Immature natural killer cell (primary cell): ENCODE measurements around the gene EXOC6B. TPM values are rescaled to one million over a fixed set of nuclear protein-coding genes. Genes with fewer than 3 reads are reported as not detected.

Experiments
- DNase-seq, 3 donors: peaks; one replicate each; pipeline ENCODE4 v3.0.0; 2022; ENCODE audit warnings: mixed read lengths in 1 of 3
- H3K27ac Mint-ChIP-seq, 6 donors: one replicate each; pipeline ENCODE4 v1.8.0; 2020; ENCODE audit warnings: mixed read lengths in 6 of 6, mild to moderate bottlenecking in 5 of 6, inconsistent platforms in 4 of 6, moderate library complexity in 3 of 6
- H3K27me3 Mint-ChIP-seq, 3 donors: one replicate each; pipeline ENCODE4 v1.8.0; 2020 to 2021; ENCODE audit warnings: low read depth in 3 of 3, mild to moderate bottlenecking in 3 of 3, mixed read lengths in 3 of 3, moderate library complexity in 3 of 3, inconsistent platforms in 1 of 3
- H3K36me3 Mint-ChIP-seq, 3 donors: one replicate each; pipeline ENCODE4 v1.8.0; 2020; ENCODE audit warnings: mixed read lengths in 3 of 3, inconsistent platforms in 2 of 3, mild to moderate bottlenecking in 2 of 3
- H3K4me1 Mint-ChIP-seq, 2 donors: one replicate each; pipeline ENCODE4 v1.8.0; 2020; ENCODE audit warnings: inconsistent platforms in 2 of 2, mild to moderate bottlenecking in 2 of 2, mixed read lengths in 2 of 2, moderate library complexity in 1 of 2
- H3K4me3 Mint-ChIP-seq, 5 donors: one replicate each; pipeline ENCODE4 v1.8.0; 2020; ENCODE audit warnings: mild to moderate bottlenecking in 5 of 5, mixed read lengths in 5 of 5, inconsistent platforms in 3 of 5, moderate library complexity in 3 of 5
- H3K9me3 Mint-ChIP-seq, 6 donors: one replicate each; pipeline ENCODE4 v1.8.0; 2020; ENCODE audit warnings: mild to moderate bottlenecking in 6 of 6, mixed read lengths in 6 of 6, inconsistent platforms in 4 of 6, moderate library complexity in 3 of 6
- polyA plus RNA-seq, 3 donors: library from polyadenylated mRNA; unstranded; fragments of 300-500 nt; fragmentation: Illumina TruSeq; gene quantifications; one replicate each; pipeline ENCODE4 v1.2.3, GENCODE V29; 2021

The EXOC6B gene
- polyA plus RNA-seq, 3 donors from 2014 or later, result 2.0 to 2.7 (median 2.5) TPM

DNA sequence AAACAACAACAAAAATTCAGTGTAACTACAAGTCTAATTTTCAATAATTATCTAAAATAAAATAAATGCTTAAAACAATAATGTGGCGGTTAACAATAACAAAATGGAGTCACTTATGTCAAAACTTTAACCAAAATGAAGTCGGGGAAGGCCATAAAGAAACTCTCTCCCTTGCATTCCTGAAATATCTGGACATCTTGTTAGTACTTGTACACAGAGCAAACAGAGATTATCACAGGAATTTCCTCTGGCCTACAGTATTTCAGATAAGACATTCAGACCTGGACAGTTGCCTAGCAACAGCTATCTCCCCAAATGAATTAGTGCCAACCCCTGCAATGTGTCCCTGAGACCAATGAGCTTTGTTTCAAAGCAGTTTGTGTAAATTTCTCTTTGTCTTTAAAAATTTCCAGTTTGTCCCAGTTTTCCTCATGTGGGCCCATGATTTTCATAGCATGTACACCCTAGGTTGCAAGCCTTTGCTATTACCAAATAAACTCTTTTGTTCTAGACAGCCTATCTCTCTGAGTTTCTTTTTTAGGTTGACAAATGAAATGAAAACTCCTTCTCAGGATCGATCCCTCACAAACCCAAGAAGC, 68.6 kb downstream of the EXOC6B start:
- no peak overlapping the region for H3K4me3 Mint-ChIP-seq
- no peak for DNase-seq
- no peak overlapping the region for H3K27ac Mint-ChIP-seq
- H3K27me3 Mint-ChIP-seq, result peaks cover 0 to 1% (median 0%) of the 10 kb centered on the region in 3 donors
- H3K4me1 Mint-ChIP-seq, result no peaks in the 10 kb centered on the region
- H3K36me3 Mint-ChIP-seq, result peaks cover 5 to 14% (median 14%) of the 10 kb centered on the region in 3 donors
- peaks cover 4 to 12% (median 6%) of the 10 kb centered on the region in 6 donors for H3K9me3 Mint-ChIP-seq

DNA sequence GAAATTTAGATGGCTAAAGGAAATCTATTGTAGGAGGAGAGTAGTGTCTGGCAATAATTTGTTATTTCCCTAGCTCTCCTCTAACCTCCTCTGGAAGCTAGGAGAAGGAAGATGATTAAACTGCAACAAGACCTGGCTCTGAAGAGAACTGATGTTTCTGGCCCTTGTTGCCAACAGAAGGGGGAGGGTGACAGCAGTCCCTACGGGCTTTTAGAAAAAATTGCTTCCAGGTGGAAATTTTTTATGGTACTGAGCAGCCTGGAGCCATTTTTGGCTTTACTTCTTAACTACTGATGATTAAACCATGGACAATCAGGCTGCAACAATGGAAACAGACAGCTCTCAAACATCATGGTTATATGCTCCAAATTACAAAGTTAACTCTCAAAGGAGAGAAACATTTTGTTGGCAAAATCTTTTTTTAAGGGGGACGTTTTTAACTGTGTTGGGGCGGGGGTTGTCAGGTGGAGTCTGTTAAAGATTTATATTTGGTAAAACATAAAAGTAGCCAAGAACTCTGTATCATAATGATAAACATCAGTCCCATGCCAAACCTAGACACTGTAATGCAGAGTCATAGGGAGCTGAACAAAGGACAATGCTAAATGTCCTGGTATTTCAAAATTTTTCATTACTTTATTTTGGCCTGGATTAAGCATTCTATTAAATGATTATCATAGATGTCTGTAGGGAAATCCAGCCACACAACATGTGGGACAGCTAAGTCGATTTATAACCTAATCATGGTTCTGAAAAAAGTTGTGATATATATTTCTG, 70.0 kb downstream of the EXOC6B start:
- peaks cover 0 to 9% (median 9%) of the 10 kb centered on the region in 3 donors for H3K36me3 Mint-ChIP-seq
- no peaks in the 10 kb centered on the region for H3K9me3 Mint-ChIP-seq
- no peak overlapping the region for H3K27ac Mint-ChIP-seq
- H3K27me3 Mint-ChIP-seq, result peaks cover 0 to 1% (median 0%) of the 10 kb centered on the region in 3 donors
- no peaks in the 10 kb centered on the region for H3K4me1 Mint-ChIP-seq
- H3K4me3 Mint-ChIP-seq, result no peak overlapping the region
- DNase-seq, result no peak

DNA sequence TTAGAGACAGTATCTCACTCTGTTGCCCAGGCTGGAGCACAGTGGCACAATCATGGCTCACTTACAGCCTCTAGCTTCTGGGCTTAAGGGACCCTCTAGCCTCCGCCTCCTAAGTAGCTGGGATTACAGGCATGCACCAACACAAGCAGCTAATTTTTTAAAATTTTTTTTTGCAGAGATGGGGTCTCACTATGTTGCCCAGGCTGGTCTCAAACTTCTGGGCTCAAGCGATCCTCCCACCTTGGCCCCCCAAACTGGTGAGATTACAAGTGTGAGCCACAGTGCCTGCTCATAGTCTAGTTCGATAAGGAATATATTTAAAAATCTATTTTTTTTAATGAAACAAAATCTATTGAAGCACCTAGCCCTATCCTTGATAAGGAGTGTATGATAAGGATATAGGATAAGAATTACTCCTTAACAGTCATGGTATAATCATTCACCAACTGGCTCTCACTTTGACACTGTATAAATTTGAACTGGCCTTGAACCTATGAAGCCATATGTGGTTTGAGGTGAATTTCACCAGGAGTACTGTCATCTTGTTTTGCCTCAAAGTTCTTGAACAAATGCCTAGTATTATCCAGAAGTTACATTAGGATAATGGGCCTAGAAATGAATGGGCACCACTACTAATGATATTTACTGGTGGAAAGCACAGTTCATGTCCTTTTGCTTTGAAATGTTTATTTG, 71.1 kb downstream of the EXOC6B start:
- Mint-ChIP-seq H3K27me3 (peaks cover 0 to 1% (median 0%) of the 10 kb centered on the region in 3 donors), H3K27ac (no peak overlapping the region), H3K9me3 (no peaks in the 10 kb centered on the region), H3K4me3 (no peak overlapping the region), H3K4me1 (no peaks in the 10 kb centered on the region), H3K36me3 (no peaks in the 10 kb centered on the region)
- no peak for DNase-seq

DNA sequence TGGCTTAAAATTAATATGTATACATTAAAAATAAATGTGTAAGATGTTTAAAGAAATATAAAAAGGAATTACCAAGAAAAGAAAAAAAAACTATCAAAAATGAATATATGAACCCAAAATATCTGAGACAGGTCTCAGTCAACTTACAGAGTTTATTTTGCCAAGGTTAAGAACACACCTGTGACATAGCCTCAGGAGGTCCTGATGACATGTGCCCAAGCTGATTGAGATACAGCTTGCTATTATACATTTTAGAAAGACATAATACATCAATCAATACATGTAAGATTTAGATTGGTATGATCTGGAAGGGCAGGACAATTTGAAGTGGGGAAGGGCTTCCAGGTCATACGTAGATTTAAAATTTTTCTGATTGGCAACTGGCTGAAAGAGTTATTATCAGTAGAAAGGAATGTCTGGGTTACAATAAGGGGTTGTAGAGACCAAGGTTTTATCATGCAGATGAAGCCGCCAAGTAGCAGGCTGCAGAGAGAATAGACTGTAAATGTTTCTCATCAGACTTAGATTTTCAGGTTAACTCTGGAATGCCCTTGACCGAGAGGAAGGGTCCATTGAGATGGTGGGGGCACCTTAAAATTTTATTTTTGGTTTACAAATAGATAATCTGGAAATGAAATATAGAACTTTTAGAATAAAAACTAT, 74.7 kb downstream of the EXOC6B start:
- Mint-ChIP-seq H3K27me3 (peaks cover 0 to 1% (median 0%) of the 10 kb centered on the region in 3 donors), H3K27ac (no peak overlapping the region), H3K36me3 (no peaks in the 10 kb centered on the region), H3K9me3 (no peaks in the 10 kb centered on the region), H3K4me1 (no peaks in the 10 kb centered on the region), H3K4me3 (no peak overlapping the region)
- no peak for DNase-seq

DNA sequence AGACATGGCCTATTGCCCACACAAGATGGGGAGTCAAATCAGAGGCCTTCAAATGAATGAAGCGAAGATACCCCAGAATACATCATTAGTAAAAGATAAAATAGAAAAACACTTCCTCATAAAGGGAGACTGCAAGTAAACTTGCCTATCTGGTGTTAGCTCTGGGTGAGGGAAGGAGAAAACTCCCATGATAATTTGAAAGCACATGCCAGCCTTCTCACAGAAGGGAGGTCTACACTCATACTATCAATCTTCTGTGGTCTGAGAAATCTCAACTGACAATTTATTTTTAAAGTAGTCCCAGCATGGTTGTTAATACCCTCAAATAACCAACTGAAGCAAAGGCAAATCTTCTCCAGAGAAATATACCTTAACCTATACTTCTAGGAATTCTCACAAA, 75.4 kb downstream of the EXOC6B start:
- H3K27ac Mint-ChIP-seq, result no peak overlapping the region
- DNase-seq, result no peak
- H3K4me1 Mint-ChIP-seq, result no peaks in the 10 kb centered on the region
- H3K9me3 Mint-ChIP-seq, result no peaks in the 10 kb centered on the region
- no peak overlapping the region for H3K4me3 Mint-ChIP-seq
- no peaks in the 10 kb centered on the region for H3K36me3 Mint-ChIP-seq
- peaks cover 0 to 1% (median 0%) of the 10 kb centered on the region in 3 donors for H3K27me3 Mint-ChIP-seq

DNA sequence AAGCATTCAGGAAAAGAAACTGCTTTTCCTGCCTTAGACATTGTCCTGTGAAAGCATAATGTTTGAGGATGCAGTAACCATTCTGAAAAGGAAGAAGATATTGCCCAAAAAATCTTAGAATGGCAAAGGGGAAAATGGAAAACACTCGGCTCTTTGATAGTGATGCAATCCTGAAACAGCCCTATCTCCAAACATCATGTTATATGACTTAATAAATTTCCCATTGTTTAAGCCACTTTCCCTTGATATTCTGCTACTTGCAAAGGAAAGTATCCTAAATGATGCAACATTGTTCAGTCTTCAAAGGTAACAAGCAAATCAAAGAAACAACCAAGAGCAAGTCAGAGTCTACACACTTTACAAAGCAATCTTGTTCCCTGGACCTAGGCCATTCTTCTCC, 78.5 kb downstream of the EXOC6B start:
- DNase-seq, result no peak
- Mint-ChIP-seq H3K36me3 (no peaks in the 10 kb centered on the region), H3K4me3 (no peak overlapping the region), H3K4me1 (no peaks in the 10 kb centered on the region), H3K27ac (no peak overlapping the region), H3K27me3 (no peaks in the 10 kb centered on the region), H3K9me3 (no peaks in the 10 kb centered on the region)

DNA sequence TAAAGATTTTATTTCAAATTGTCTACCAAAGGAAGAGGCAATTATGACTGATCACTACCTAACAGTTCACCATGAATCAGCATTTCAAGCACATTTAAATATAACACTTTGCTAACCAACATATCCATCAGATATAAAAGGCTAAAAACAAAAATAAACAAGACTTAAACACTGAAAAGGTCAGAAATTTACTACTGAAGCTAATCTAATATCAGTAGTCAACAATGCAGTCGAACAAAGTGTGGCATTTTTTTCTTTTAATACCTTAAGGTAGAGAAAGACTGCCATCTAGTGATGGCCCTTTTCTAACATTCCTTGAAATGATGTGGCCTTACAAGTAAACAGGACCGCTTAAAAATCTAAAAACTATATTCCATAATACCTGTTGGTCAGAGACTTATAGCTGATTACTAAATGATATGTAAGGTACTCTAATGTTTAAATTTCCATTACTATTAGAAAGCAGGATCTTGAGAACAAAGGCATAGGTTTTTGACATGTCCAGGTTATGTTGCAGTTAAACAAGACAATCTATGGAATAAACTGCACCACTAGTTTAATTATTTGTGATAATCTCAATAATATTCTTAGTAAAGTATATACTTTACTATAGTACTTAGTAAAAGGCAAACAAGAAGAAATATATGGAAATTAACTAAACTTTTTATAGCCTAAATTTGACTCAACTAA, 80.0 kb downstream of the EXOC6B start:
- no peak overlapping the region for H3K27ac Mint-ChIP-seq
- no peak overlapping the region for H3K4me3 Mint-ChIP-seq
- no peaks in the 10 kb centered on the region for H3K9me3 Mint-ChIP-seq
- no peaks in the 10 kb centered on the region for H3K36me3 Mint-ChIP-seq
- peak; percentile 2 to 36 (median 25) for DNase-seq
- no peaks in the 10 kb centered on the region for H3K27me3 Mint-ChIP-seq
- no peaks in the 10 kb centered on the region for H3K4me1 Mint-ChIP-seq

DNA sequence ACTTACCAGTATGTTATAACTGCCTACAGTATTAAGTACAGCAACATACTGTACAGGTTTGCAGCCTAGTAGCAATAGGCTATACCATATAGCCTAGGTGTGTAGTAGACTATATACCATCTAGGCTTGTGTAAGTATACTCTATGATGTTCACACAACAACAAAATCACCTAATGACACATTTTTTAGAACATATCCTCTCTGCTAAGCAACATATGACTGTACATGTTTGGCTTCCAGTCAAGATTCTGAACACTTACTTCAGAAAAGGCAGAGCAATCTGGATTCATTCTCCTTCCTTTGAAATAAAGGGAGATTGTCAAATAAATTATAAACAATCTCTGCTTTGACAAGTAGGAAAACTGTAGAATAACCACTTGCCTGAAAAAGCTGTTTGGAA, 81.8 kb downstream of the EXOC6B start:
- Mint-ChIP-seq H3K27ac (no peak overlapping the region), H3K9me3 (no peaks in the 10 kb centered on the region), H3K4me3 (no peak overlapping the region), H3K4me1 (no peaks in the 10 kb centered on the region), H3K27me3 (no peaks in the 10 kb centered on the region), H3K36me3 (no peaks in the 10 kb centered on the region)
- no peak for DNase-seq

DNA sequence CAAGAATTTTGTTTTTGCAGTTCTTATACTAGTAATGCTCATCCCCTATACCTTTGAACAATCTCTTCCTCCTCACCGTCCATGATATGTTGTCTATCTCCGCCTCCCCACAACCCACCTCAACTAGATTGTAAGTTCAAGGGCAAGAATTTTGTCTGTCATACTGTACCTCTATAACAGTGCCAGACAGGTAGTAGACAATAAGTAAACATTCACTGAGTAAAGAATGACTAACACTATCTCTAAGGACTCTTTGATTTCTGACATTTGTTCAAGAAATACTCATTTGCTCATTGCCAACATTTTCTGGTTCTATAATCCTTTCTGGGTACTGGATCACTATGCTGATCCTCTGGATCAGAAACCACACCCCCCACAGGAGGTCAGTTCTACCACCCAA, 82.4 kb downstream of the EXOC6B start:
- Mint-ChIP-seq H3K27ac (no peak overlapping the region), H3K4me1 (no peaks in the 10 kb centered on the region), H3K9me3 (no peaks in the 10 kb centered on the region), H3K4me3 (no peak overlapping the region), H3K27me3 (no peaks in the 10 kb centered on the region), H3K36me3 (no peaks in the 10 kb centered on the region)
- no peak for DNase-seq

DNA sequence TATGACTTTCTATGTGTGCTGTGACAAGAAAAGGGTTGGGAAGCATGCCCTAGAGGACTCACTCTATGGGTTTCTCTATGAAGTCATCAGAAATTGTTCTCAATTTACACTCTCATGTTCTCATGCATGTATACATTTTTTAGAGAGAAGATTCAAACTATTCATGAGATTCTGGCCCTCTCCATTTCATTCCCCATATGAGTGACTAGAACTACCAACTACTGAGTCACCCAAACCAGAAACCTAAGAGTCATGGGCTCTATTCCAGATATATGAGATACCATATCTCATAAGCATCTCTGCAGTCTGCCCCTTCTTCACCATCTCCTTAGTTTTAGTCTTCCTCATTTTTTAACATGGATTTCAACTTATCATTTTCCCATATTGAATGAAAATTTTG, 87.7 kb downstream of the EXOC6B start:
- Mint-ChIP-seq H3K4me1 (no peaks in the 10 kb centered on the region), H3K4me3 (no peak overlapping the region), H3K27me3 (no peaks in the 10 kb centered on the region), H3K9me3 (no peaks in the 10 kb centered on the region), H3K36me3 (no peaks in the 10 kb centered on the region), H3K27ac (no peak overlapping the region)
- DNase-seq, result no peak

DNA sequence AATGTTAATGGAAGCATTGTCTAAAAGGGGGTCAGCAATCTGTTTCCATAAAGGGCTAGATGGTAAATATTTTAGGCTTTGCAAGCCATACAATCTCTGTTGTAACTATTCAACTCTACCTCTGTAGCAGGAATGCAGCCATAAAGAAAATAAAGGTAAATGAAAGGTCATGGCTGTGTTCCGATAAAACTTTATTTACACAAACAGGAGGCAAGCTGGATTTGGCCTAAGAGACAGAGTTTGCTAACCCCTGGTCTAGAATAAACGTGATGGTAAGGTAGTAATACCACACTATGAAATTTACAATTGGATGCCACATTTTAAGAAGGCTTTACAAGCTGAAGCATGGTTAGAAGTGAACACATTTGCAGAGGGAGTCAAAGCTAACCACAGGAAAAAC, 91.4 kb downstream of the EXOC6B start:
- H3K4me1 Mint-ChIP-seq, result no peaks in the 10 kb centered on the region
- no peak for DNase-seq
- H3K9me3 Mint-ChIP-seq, result no peaks in the 10 kb centered on the region
- H3K27me3 Mint-ChIP-seq, result no peaks in the 10 kb centered on the region
- no peak overlapping the region for H3K4me3 Mint-ChIP-seq
- no peak overlapping the region for H3K27ac Mint-ChIP-seq
- H3K36me3 Mint-ChIP-seq, result peaks cover 0 to 6% (median 3%) of the 10 kb centered on the region in 3 donors

DNA sequence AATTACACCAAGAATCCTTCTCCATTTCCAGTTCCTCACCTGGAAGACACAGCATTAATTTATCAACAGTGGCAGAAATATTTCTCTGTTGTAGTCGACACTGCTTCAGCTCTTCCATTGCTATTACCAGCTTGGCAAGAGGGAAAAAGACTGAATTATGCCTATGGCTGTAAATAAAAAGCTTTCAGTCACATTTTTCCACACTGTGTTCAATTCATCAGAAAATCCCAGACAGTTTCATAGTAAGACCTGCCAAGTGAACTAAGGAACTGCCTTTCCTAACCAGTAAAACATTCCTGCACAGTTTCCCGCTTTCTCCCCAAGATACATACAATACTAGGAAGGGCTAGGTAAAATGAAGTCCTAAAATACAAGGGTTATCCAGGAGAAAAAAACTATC, 94.7 kb downstream of the EXOC6B start:
- no peaks in the 10 kb centered on the region for H3K9me3 Mint-ChIP-seq
- H3K36me3 Mint-ChIP-seq, result peaks cover 0 to 6% (median 3%) of the 10 kb centered on the region in 3 donors
- no peak for DNase-seq
- no peaks in the 10 kb centered on the region for H3K4me1 Mint-ChIP-seq
- no peak overlapping the region for H3K4me3 Mint-ChIP-seq
- H3K27ac Mint-ChIP-seq, result no peak overlapping the region
- no peaks in the 10 kb centered on the region for H3K27me3 Mint-ChIP-seq

DNA sequence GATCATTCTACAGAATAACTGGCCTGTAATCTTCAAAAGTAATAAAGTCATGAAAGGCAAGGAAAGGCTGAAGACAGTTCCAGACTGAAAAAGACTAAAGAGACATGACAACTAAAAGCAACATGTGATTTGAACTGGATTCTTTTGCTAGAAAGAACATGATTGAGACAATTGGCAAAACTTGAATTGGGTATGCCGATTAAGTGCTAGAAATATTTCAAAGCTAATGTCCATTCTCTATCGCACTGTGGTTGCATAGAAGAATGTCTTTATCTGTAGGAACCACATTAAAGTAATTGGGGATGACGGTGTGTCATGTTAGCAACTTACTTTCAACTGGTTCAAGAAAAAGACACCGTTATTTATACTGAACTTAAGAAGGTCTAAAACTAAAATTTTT, 98.5 kb downstream of the EXOC6B start:
- Mint-ChIP-seq H3K4me1 (no peaks in the 10 kb centered on the region), H3K27ac (no peak overlapping the region), H3K4me3 (no peak overlapping the region), H3K27me3 (no peaks in the 10 kb centered on the region), H3K9me3 (no peaks in the 10 kb centered on the region), H3K36me3 (peaks cover 0 to 6% (median 3%) of the 10 kb centered on the region in 3 donors)
- DNase-seq, result no peak
